Ureter (tissue), 1 donor: ENCODE results near the gene RAB43. TPM values are rescaled to one million over a fixed set of nuclear protein-coding genes. Genes with fewer than 3 reads are reported as not detected.

Experiments
- DNase-seq: peaks from one replicate; pipeline ENCODE4 v3.0.0-alpha.2; 2020; ENCODE audit warnings: low spot score
- total RNA-seq: library from RNA; stranded (reverse); gene quantifications from one replicate; pipeline ENCODE4 v1.2.4, GENCODE V29; 2023
- donor health status: DM: yes; HTN: yes; CAD: no.

RAB43 gene
- total RNA-seq, 1 donor from 2014 or later: 27.2 TPM

DNA sequence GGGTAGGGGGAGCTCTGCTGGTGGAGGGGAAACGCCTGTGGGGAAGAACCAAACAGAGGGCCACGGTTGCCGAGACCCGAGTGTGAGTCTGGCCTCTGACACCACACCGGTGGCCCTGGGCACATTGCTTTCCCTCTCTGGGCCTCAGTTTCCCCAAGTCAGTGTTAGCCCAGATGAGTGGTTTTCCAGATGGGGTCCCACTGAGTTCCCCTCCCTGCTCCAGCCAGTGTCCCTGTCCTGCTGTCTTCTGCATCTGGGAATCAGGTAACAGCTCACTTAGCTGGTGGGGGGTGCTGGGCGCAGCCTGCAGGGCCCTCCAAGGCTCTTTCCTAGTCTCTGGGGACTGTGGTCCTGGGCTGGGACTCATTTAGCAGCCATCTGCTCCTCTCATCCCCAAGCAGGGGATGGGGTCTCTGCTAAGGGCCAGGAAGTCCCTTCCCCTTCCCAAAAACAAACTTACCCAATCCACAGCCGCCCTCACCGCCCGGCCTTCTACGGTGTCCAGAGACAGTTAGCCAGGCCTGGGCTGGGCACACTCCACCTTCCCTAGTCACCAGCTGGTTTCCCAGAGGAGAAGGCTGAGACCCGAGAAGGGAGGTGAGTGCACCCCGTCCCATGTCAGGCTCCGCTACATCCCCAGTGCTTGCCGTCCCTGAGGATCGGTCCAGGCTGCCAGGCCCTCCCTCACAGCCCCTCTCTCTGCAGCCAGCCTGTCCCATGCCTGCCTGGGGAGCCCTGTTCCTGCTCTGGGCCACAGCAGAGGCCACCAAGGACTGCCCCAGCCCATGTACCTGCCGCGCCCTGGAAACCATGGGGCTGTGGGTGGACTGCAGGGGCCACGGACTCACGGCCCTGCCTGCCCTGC, 60.3 kb downstream of the RAB43 start:
- no peak for DNase-seq

GRCh38 chr3:129060276-129061022, 61.2 kb downstream of the RAB43 start, which contains the start of gene GP9:
Gene GP9, plus strand, starts transcription at chr3:129060779. Its CDS starts 961 bp downstream, at chr3:129061740.
- no peak for DNase-seq

GRCh38 chr3:129059311-129059958, 62.2 kb downstream of the RAB43 start:
- no peak for DNase-seq

DNA sequence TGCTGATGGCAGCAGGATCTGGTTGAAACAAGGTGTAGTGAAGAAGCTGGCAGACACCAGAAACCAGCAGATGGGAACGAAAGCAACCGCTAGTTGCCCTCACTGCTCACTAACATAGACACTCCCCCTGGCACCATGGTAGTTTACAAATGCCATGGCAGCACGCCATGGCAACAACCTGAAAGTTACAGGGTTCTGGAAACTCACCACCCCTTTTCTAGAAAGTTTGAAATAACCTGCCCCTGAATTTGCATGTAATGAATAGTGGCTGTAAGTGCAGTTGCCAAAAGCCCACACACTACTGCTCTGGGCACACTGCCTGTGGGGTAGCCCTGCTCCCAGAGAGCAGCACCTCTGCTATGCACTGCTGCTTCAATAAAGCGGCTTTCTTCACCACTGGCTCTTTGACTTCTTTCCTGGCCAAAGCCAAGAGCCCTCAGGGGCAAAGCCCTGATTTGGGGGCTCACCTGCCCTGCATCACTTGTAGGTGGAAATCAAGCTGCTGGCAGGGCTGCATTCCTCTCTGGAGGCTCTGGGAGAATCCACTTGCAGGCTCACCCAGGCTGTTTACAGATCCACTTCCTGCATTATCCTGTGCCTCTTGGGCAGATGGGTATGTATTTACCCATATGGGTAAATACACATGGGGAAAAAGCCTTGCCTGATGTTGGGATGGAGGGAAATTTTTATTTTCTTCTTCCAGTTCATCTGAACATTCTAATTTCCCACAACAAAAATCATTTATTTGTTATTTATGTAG, 63.0 kb downstream of the RAB43 start:
- DNase-seq: no peak

GRCh38 chr3:129057249-129057648, 64.4 kb downstream of the RAB43 start:
- DNase-seq: no peak

- no peak for DNase-seq
Observed at GRCh38 chr3:129056451-129057173, 65.0 kb downstream of the RAB43 start.

GRCh38 chr3:129054605-129055104, 66.9 kb downstream of the RAB43 start:
- no peak for DNase-seq

- DNase-seq: no peak
Observed at GRCh38 chr3:129052675-129053074, 68.9 kb downstream of the RAB43 start.

DNA sequence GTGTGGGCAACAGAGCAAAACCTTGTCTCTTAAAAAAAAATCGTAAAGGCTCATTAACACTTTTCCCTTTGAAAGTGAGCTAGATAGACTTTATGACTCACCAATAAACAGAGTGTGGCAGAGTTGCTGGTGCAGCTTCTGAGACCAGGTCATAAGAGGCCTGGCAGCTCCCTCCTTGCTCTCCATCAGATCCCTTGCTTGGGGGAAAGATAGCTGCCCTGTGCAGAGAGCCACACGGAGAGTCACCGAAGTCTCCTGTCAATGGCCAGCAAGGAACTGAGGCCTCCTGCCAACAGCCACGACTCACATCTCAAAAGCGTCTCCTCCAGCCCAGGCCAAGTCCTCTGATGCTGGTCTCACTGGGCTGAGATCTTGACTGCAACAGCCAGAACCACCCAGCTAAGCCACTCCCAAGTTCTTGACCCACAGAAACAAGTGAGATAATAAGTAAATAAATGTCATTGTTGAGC, 69.7 kb downstream of the RAB43 start:
- DNase-seq: no peak

DNA sequence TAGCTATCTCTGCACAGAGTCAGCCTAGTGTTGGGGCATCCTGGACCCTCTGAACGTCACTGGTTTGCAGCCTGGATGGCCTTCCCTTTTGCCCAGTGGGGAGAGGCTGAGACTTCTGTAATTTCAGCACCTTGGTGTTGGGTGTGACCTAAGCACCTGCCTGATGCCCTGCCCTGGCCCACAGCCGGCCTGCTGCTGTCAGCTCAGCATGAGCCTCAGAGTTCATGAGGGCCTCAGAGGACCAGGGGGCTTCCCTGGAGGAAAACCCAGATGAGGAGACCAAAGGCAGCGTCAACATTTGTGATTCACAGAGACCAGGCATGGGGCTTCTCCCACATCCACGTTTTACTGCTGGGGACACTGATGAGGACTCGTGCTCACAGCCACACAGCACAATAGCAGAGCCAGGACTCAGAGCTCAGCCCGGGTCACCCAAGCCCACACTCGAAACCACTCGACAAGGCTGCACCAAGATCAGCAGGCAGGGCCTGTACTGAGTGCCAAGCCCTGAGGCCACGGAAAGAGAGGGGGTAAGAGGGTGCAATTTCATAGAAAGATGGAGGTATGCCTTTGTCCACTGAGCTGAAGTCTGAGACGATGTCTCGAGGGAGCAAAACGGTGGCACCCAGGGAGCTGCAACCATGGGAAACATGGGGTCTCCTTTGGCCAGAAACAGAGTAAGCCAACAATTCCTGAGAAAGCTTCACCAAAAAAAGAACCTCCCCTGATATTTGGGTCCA, 70.9 kb downstream of the RAB43 start:
- DNase-seq: no peak

GRCh38 chr3:129047553-129047839, 74.1 kb downstream of the RAB43 start:
- no peak for DNase-seq

- DNase-seq: no peak
Observed at GRCh38 chr3:129046732-129047552, 74.7 kb downstream of the RAB43 start.

DNA sequence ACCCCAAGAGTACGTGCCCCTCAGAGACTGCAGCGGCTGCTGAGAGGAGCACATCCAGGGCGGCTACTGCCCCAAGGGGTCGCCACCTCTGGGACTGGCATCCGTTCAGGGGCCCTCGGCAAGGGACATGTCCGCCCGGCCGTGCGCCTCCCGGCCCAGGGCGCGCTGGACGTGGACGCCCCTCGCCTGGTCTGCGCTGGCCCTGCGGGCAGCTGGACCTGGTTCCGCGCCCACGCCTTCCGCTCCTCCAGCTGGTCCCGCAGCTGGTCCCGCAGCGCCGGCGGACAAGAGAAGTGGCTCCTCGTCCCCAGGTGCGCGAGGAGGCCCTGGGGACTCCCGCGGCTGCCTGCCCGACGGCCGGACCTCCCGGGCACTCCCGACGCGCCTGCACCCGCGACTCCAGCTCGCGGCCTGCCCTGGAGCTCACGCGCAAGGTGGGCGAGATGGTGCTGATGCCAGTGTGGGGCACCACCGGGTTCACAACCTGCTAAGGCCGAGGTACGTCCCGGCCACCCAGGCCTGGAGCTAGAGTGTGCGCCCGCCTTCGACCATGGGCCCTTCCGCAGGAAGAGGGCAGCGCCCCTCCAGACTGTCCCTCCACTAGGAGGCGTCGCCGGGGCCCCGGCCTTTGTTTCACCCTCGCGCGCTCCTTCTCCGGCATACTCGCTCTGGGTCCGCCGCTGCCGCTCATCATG, 75.4 kb downstream of the RAB43 start:
- DNase-seq: no peak

GRCh38 chr3:129045675-129046036, 75.9 kb downstream of the RAB43 start:
- DNase-seq: no peak

DNA sequence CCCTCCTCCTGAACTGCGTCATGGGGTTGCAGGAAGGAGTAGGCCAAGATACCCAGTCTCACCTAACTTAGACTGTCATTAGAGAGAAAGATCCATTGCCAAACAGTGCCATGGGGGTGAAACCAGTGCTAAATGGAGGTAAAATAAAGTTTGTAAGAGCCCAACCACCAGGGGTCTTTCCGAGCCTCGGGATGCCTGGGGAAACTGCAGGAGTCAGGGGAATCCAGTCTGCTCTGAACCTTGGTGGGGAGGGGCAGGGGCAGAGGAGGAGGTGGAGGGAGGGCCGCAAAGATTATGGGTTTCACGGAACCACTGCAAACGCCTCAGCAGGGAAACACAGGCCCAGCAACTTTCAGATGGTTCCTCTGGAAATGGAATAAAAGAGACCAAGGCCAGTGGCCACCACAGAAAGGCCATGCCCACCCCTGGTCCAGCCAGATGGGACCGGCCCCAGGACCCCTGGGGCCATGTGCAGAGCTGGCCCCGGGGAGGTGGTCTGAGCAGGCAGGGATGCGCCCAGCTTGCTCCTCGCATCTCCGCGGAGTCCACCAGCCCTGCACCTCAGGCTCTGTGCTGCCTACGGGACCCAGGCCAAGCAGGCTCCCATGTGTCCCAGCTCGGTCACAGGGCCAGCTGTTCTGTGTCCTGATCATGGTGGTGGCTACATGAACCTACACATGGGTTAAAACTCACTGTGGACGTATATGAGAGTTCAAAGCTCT, 80.9 kb downstream of the RAB43 start:
- no peak for DNase-seq

GRCh38 chr3:129040039-129040336, 81.6 kb downstream of the RAB43 start:
- no peak for DNase-seq

DNA sequence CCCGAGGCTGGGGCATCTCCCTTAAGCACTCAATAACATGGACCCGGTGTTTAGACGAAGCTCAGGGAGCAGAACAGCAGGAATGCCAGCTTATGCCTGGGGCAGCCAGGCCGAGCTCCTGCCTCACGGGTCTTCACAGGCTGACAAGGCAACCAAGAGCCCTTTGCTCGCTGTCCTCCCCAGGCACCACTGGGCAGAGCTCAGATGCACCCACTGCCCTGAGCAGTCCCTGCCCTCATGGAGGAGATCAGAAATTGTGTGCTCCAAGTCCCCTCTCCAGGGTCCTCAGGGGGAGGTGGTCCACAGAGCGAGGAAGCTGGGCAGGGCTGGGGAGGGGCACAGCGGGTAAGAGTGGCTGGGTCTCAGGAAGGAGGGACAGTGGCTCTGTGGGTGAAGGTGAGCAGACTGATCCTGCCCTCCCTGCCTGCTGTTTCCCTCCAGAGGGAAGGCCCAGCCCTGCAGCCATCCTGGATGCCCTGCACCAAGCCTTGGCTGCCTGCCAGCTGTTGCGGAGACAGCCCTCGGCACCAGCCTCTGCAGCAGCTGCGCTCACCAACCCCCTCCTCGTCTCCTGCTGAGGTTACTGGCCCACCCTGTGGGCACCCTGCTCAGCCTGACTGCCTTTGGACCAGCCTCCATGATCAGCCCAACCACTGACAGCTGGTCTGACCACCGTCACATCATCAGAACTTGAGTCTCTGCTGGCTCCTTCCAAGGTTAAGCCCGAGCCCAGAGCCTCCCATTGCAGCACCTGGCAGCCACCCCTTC, 82.1 kb downstream of the RAB43 start:
- DNase-seq: no peak
